ENCODE measurements around the gene VWC2L.

DNA sequence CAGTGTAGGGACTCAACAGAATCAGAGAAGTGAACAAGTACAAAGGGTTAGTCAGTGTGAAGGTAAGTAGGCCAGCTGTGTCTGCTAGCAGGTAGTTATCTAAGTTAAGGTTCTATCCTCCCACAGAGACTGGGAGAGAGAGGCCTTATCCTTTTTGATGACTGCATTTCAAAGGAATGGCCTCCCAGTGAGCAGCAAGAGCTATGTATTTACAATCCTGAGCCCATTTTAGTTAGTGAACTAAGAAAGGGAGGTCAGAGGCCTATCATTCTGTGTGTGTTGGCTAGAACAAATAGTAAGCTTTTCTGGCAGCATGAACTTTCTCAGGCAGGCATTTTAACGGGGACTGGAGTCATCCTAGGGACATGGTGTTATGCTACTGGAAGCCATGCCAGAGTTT is 182.9 kb downstream of the VWC2L start:
- TF ChIP-seq POLR2A (IDR thresholded peaks at IDR 0.05; ENCODE audit: low read depth, low read length): no peak
- no peak for TF ChIP-seq RAD21 (IDR thresholded peaks at IDR 0.05; ENCODE audit: low read length)
- 0 out of 2 replicates have a peak, but pooled peaks have one; percentile 4 for TF ChIP-seq BHLHE40 (IDR thresholded peaks at IDR 0.05; ENCODE audit: low read depth, low read length)
- TF ChIP-seq, protein P1, sequence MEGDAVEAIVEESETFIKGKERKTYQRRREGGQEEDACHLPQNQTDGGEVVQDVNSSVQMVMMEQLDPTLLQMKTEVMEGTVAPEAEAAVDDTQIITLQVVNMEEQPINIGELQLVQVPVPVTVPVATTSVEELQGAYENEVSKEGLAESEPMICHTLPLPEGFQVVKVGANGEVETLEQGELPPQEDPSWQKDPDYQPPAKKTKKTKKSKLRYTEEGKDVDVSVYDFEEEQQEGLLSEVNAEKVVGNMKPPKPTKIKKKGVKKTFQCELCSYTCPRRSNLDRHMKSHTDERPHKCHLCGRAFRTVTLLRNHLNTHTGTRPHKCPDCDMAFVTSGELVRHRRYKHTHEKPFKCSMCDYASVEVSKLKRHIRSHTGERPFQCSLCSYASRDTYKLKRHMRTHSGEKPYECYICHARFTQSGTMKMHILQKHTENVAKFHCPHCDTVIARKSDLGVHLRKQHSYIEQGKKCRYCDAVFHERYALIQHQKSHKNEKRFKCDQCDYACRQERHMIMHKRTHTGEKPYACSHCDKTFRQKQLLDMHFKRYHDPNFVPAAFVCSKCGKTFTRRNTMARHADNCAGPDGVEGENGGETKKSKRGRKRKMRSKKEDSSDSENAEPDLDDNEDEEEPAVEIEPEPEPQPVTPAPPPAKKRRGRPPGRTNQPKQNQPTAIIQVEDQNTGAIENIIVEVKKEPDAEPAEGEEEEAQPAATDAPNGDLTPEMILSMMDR (conservative IDR thresholded peaks at IDR 0.05; ENCODE audit: low read depth, low read length): no peak
- no peak for TF ChIP-seq CEBPB (IDR thresholded peaks at IDR 0.05; ENCODE audit: low read depth, low read length)
- TF ChIP-seq RFX5 (IDR thresholded peaks at IDR 0.05; ENCODE audit: low read depth, low read length): no peak
- no peak for TF ChIP-seq MAFK (IDR thresholded peaks at IDR 0.05; ENCODE audit: low read depth, low read length)
- no peak for TF ChIP-seq NFE2L2 (IDR thresholded peaks at IDR 0.05; ENCODE audit: low read depth, low read length)
- TF ChIP-seq, protein P2, sequence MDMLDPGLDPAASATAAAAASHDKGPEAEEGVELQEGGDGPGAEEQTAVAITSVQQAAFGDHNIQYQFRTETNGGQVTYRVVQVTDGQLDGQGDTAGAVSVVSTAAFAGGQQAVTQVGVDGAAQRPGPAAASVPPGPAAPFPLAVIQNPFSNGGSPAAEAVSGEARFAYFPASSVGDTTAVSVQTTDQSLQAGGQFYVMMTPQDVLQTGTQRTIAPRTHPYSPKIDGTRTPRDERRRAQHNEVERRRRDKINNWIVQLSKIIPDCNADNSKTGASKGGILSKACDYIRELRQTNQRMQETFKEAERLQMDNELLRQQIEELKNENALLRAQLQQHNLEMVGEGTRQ (IDR thresholded peaks at IDR 0.05; ENCODE audit: low read depth, low read length): no peak

Measured in IMR-90 (cell line).